ENCODE data around the gene METAP2. TPM values are rescaled to one million over a fixed set of nuclear protein-coding genes. Genes with fewer than 3 reads are reported as not detected.

The METAP2 gene
- polyA plus RNA-seq, 3 donors = 17.0 to 26.0 (median 19.9) TPM

GRCh38 chr12:95484524-95484923, 10.6 kb downstream of the METAP2 start:
- Histone ChIP-seq H3K4me3 (replicated peaks in 1 of 3; ENCODE audit: low read depth in 2 of 3, low read length in 3 of 3) (no peak overlapping the region), H4K20me1 (ENCODE audit: insufficient read depth, low read length) (peaks cover 34% of the 10 kb centered on the region), H3K4me1 (ENCODE audit: control insufficient read depth in 1 of 2, insufficient read depth in 2 of 2, low read length in 2 of 2) (peaks cover 3 to 9% of the 10 kb centered on the region in 2 donors), H3K9me3 (replicated peaks in 1 of 2; ENCODE audit: control insufficient read depth in 1 of 2, insufficient read depth in 1 of 2, low read length in 2 of 2) (no peaks in the 10 kb centered on the region), H3K36me3 (replicated peaks in 1 of 2; ENCODE audit: control insufficient read depth in 1 of 2, insufficient read depth in 2 of 2, low read length in 2 of 2) (peaks cover 53 to 83% of the 10 kb centered on the region in 2 donors), H3K27me3 (ENCODE audit: control insufficient read depth in 2 of 2, insufficient read depth in 2 of 2, low read length in 2 of 2) (no peaks in the 10 kb centered on the region), H3K4me2 (replicated peaks; ENCODE audit: extremely low read depth, low read length, poor library complexity, severe bottlenecking) (no peak overlapping the region), H3K27ac (ENCODE audit: low read depth in 1 of 2, low read length in 2 of 2) (no peak overlapping the region), H2AFZ (ENCODE audit: insufficient read depth, low read depth, low read length, poor library complexity, severe bottlenecking) (no peak overlapping the region), H3K79me2 (ENCODE audit: insufficient read depth, low read length) (peaks cover 41% of the 10 kb centered on the region), H3K9ac (ENCODE audit: insufficient read depth, low read length, poor library complexity, severe bottlenecking) (no peak overlapping the region)
- no peak for DNase-seq
- Mint-ChIP-seq H3K27me3 (ENCODE audit: low read depth in 3 of 3) (no peaks in the 10 kb centered on the region), H3K36me3 (peaks cover 54 to 67% of the 10 kb centered on the region in 2 donors), H3K4me1 (peaks cover 13% of the 10 kb centered on the region), H3K9me3 (no peaks in the 10 kb centered on the region), H3K27ac (peak overlapping the region in 1 of 7 donors; percentile 38), H3K4me3 (no peak overlapping the region)
- intact Hi-C loops (cut with micrococcal nuclease) = no loop called here
- TF ChIP-seq, protein P1, sequence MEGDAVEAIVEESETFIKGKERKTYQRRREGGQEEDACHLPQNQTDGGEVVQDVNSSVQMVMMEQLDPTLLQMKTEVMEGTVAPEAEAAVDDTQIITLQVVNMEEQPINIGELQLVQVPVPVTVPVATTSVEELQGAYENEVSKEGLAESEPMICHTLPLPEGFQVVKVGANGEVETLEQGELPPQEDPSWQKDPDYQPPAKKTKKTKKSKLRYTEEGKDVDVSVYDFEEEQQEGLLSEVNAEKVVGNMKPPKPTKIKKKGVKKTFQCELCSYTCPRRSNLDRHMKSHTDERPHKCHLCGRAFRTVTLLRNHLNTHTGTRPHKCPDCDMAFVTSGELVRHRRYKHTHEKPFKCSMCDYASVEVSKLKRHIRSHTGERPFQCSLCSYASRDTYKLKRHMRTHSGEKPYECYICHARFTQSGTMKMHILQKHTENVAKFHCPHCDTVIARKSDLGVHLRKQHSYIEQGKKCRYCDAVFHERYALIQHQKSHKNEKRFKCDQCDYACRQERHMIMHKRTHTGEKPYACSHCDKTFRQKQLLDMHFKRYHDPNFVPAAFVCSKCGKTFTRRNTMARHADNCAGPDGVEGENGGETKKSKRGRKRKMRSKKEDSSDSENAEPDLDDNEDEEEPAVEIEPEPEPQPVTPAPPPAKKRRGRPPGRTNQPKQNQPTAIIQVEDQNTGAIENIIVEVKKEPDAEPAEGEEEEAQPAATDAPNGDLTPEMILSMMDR (IDR thresholded peaks at IDR 0.05) = no peak

DNA sequence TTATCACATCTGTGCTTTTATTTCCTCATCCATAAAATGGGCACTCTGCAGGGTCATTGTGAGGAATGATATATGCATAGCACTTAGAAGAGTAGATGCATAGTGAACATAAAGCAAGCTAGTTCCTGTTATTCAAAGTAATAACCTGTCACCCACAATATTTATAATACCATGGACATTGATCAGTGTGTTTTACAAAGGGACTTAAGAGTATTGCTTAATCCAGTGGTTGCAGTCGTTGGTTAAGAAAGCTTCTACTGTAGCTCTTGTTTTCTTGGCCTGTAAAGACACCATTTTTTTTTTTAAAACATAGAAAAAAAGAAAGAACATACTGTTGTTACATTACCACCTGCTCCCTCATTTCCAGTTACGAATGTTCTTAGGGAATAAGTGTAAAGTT, 13.1 kb downstream of the METAP2 start:
- Mint-ChIP-seq H3K9me3 (no peaks in the 10 kb centered on the region), H3K27me3 (ENCODE audit: low read depth in 3 of 3) (no peaks in the 10 kb centered on the region), H3K36me3 (peaks cover 61 to 72% of the 10 kb centered on the region in 2 donors), H3K27ac (no peak overlapping the region), H3K4me1 (no peaks in the 10 kb centered on the region), H3K4me3 (no peak overlapping the region)
- no peaks in the 10 kb centered on the region for H3K9me3 ChIP-seq (replicated peaks in 1 of 2; ENCODE audit: control insufficient read depth in 1 of 2, insufficient read depth in 1 of 2, low read length in 2 of 2)
- no peak overlapping the region for H3K9ac ChIP-seq (ENCODE audit: insufficient read depth, low read length, poor library complexity, severe bottlenecking)
- no peak overlapping the region for H3K4me2 ChIP-seq (replicated peaks; ENCODE audit: extremely low read depth, low read length, poor library complexity, severe bottlenecking)
- H3K4me3 ChIP-seq (replicated peaks in 1 of 3; ENCODE audit: low read depth in 2 of 3, low read length in 3 of 3) = no peak overlapping the region
- no peak overlapping the region for H3K27ac ChIP-seq (ENCODE audit: low read depth in 1 of 2, low read length in 2 of 2)
- H3K27me3 ChIP-seq (ENCODE audit: control insufficient read depth in 2 of 2, insufficient read depth in 2 of 2, low read length in 2 of 2) = no peaks in the 10 kb centered on the region
- intact Hi-C loops (cut with micrococcal nuclease) = no loop called here
- H4K20me1 ChIP-seq (ENCODE audit: insufficient read depth, low read length) = peaks cover 9% of the 10 kb centered on the region
- H3K79me2 ChIP-seq (ENCODE audit: insufficient read depth, low read length) = peaks cover 16% of the 10 kb centered on the region
- H3K4me1 ChIP-seq (ENCODE audit: control insufficient read depth in 1 of 2, insufficient read depth in 2 of 2, low read length in 2 of 2) = no peaks in the 10 kb centered on the region
- H2AFZ ChIP-seq (ENCODE audit: insufficient read depth, low read depth, low read length, poor library complexity, severe bottlenecking) = no peak overlapping the region
- H3K36me3 ChIP-seq (replicated peaks in 1 of 2; ENCODE audit: control insufficient read depth in 1 of 2, insufficient read depth in 2 of 2, low read length in 2 of 2) = peaks cover 57 to 96% of the 10 kb centered on the region in 2 donors
- TF ChIP-seq, protein P1 (IDR thresholded peaks at IDR 0.05) = no peak
- no CpG with 5 or more reads among the region's 2 CpGs for WGBS (ENCODE audit: insufficient coverage)
- no peak for DNase-seq
